Fibroblast of mammary gland (primary cell): ENCODE results near the gene RFC5.
A peak's percentile ranks its signal among the peaks of the same experiment; 100 is the strongest.

Experiments used
- DNase-seq: peaks from one replicate; pipeline ENCODE4 v3.0.0-alpha.2; 2010; ENCODE audit warnings: low read depth
- H3K4me3 ChIP-seq: 2 replicates; pipeline ENCODE4 v1.5.1; 2011; ENCODE audit warnings: low read depth, mild to moderate bottlenecking, low read length, moderate library complexity; ENCODE audit not compliant: control insufficient read depth
- TF ChIP-seq, protein P1 (sequence below): conservative IDR thresholded peaks from 2 replicates; pipeline ENCODE4 v1.5.1; 2011; ENCODE audit warnings: low read depth, low read length, inconsistent platforms; ENCODE audit not compliant: control insufficient read depth, insufficient read depth

RFC5 gene

DNA sequence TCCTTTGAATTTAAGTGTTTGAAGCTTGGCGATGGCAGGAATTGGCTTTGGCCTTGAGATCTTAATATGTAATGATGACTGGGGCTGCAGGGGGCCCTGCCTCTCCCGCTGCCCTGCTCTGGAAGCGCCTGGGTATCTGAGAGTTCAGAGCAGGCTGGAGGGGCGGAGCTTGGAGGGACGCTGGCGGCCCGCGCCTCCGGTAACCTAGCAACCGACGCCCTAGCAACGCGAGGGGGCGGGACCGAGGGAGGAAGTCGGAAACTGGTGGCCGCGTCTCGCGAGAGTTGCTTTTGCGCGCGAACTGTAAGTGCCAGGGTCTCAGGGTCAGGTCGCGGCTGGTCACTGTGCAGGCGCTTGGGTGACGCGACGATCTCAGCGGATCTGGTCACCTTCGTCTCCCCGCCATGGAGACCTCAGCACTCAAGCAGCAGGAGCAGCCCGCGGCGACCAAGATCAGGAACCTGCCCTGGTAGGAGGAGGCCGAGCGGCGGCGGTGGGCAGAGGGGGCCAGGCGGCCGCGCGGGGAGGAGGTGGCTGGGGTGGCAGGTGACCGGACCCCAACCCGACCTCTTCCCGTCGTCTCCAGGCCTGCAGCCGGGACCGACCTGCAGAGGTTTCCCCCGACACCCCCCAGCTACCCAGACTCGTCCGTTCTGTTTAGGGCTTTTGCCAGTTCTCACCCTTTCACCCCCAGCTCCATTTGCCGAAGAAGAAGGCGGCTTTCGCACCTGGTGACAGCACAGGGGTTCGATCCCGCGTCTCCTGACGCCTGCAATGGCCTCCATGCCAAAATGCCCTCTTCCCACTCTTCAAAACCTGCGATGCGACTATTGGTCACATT is at the start of gene RFC5:
Gene RFC5 (plus strand): TSS at position 280 of the 841 bp plus-strand sequence. CDS start 125 bp downstream, at position 405.
- DNase-seq: peak; percentile 94
- TF ChIP-seq, protein P1, sequence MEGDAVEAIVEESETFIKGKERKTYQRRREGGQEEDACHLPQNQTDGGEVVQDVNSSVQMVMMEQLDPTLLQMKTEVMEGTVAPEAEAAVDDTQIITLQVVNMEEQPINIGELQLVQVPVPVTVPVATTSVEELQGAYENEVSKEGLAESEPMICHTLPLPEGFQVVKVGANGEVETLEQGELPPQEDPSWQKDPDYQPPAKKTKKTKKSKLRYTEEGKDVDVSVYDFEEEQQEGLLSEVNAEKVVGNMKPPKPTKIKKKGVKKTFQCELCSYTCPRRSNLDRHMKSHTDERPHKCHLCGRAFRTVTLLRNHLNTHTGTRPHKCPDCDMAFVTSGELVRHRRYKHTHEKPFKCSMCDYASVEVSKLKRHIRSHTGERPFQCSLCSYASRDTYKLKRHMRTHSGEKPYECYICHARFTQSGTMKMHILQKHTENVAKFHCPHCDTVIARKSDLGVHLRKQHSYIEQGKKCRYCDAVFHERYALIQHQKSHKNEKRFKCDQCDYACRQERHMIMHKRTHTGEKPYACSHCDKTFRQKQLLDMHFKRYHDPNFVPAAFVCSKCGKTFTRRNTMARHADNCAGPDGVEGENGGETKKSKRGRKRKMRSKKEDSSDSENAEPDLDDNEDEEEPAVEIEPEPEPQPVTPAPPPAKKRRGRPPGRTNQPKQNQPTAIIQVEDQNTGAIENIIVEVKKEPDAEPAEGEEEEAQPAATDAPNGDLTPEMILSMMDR: no peak
- peak within 1 kb of the TSS; percentile 90 for H3K4me3 ChIP-seq

DNA sequence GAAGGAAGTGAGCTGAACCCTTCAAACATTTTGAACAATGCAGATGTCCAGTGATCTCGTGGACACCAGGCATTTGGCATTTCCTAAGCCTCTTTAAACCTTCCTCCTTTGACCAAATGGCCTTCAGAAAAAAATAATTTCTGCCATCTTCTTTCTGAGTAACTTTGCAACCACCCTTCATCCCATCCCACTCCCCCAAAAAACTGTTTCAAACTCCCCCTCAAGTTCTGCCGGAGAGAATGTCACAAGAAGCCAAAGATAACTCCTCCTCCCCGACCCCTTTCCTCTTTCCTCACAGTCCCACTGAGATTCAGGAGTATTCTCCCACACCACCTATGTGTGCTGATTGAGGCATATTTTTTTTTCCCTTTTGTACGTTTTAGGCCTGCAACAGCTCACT is 49.5 kb upstream of the RFC5 start:
- TF ChIP-seq, protein P1: no peak
- DNase-seq: no peak
- H3K4me3 ChIP-seq: no peak overlapping the region

GRCh38 chr12:117967512-117967911 is 49.0 kb upstream of the RFC5 start:
- DNase-seq: no peak
- TF ChIP-seq, protein P1: no peak
- no peak overlapping the region for H3K4me3 ChIP-seq

- DNase-seq: no peak
- no peak overlapping the region for H3K4me3 ChIP-seq
- TF ChIP-seq, protein P1: no peak
Measured at GRCh38 chr12:117968151-117968789, 48.2 kb upstream of the RFC5 start.

DNA sequence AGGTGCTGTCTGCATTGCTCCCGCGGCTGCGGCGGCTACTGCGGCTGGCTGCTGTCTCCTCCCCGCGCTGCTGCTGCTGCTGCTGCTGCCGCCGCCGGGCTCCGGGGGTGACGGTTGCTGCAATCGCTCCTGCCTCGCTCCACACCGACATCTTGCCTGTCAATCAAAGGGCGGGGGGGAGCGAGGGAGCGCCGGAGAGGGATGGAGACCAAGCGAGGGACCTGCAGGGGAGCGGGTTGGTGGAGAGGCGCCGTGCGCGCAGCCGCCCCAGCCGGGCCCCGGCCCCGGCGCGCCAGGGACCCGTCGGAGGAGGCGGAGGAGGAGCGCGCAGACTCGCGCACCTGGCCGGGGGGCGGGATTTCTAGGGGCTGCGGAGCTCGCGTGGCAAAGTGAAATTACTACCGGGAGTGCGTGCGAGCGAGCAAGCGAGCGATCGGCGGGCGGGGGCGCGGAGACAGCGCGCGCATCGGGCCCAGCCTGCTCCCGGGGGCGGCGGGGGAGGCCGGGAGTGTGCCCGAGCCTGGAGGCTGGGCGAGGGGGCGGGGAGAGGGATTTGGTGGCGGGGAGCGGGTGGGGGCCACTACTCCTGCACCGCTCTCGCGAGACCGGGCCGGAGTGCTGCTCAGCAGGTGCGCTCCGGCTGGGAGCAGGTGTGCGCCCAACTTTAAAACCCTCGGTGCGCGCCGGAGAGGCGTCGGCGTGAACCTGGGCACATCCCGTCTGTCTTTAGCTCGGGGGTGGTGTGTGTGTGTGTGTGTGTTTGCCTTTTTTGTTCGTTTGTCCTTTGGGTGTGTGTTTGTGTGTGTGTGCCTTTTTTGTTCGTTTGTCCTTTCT is 47.5 kb upstream of the RFC5 start, which contains the start of gene KSR2:
Gene KSR2 (minus strand): TSS at position 165 of the 834 bp plus-strand sequence. CDS start 735 bp downstream, outside the sequence.
- H3K4me3 ChIP-seq: no peak within 1 kb of the TSS
- DNase-seq: no peak
- TF ChIP-seq, protein P1: no peak

- no peak overlapping the region for H3K4me3 ChIP-seq
- no peak for DNase-seq
- TF ChIP-seq, protein P1: no peak
Measured at GRCh38 chr12:117970334-117970733, 46.2 kb upstream of the RFC5 start.
